ENCODE measurements around the gene UBXN11.
"Not testable (repeated sequence)": the region's sequence is repeated elsewhere in the genome, so short reads cannot be mapped to it uniquely, and the experiment has no call there.

UBXN11 gene

DNA sequence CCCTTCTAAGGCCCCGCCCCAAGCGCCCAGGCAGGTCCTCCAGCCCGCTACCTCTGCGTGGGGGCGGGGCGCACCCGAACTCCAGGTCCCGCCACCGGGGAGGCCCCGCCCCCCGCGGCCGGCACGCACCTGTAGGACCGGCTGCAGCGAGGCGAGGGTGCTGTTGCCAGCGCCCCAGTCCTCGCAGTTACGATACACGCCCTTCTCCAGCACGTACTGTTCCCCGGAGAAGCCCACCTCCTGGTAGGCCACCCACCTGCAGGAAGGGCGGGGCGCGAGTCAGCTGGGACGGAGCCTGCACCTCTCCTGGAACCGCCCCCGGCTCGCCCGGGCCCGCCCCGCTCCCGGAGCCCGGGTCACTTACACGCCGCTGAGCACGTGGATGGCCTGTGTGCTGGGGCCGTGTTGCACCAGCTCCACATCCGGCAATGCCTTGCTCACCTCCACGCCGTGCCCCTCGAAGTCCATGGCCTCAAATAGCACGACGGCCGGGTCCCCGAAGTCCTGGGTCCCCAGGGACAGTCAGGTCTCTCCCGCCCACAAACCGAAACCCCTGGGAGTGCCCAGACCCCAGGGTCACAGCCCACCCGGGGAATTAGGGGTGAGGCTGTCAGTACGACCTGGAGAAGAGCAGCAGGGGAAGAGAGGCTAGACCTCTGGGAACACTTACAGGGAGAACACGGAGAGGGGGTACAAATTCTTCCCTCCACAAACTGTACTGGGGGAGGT lies 30.2 kb upstream of the UBXN11 start:
- no peak for DNase-seq (ENCODE audit: low read depth)

DNA sequence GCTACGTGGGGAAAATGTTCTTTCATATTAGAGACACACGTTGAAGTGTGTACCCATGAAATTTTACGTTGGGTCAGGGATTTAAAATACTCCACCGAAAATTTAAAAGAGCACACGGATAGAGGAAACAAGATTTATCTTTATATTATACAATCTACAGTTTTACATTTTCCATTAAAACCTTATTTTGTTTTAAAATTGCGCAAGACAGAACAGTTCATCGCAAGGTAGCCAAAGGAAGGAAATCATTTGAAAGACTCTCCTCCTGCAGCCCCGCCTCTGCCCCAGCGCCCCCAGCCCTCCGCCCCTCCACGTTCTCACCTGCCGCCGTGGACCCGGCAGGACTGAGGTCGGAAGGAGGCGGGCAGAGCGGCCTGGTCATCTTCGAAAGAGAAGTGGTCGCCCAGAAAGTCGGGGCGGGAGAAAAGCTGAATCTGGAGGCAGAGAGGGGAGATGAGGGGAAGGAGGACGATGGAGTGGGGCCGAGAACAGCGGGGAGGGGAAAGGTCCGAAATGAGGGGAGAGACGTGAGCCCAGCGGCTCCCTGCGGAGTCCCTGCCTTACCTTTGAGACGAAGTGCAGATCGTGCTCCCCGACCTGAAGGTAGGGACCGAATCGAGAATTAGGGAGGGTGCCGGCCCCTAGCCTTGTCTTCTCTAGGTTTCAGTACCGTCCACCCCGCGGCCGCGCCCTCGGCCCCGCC lies 29.5 kb upstream of the UBXN11 start:
- DNase-seq (ENCODE audit: low read depth): no peak

DNA sequence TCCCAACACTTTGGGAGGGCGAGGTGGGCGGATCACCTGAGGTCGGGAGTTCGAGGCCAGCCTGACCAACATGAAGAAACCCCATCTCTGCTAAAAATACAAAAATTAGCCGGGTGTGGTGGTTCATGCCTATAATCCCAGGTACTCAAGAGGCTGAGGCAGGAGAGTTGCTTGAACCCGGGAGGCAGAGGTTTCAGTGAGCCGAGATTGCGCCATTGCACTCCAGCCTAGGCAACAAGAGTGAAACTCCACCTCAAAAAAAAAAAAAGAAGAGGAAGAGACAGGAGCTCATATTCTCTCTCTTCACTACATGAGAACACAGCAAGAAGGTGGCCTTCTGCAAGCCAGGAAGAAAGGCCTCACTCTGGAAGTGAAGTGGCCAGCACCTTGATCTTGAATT lies 26.9 kb upstream of the UBXN11 start:
- not testable (repeated sequence) for DNase-seq (ENCODE audit: low read depth)

DNA sequence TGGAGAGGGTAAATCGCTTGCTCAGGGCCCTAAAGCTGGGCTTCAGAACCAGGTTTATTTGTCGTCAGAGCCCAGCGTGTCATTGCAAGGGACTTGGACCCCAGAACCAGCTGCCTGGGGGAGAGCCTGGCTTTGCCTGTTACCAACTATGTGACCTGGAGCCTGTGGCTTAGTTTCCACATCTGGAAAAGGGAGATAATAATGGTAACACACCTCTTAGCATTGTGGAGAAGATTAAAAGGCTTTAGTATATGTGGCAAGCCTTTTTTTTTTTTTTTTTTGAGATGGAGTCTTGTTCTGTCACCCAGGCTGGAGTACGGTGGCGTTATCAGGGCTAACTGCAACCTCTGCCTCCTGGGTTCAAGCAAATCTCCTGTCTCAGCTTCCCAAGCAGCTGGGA lies 23.8 kb upstream of the UBXN11 start:
- DNase-seq (ENCODE audit: low read depth): no peak

DNA sequence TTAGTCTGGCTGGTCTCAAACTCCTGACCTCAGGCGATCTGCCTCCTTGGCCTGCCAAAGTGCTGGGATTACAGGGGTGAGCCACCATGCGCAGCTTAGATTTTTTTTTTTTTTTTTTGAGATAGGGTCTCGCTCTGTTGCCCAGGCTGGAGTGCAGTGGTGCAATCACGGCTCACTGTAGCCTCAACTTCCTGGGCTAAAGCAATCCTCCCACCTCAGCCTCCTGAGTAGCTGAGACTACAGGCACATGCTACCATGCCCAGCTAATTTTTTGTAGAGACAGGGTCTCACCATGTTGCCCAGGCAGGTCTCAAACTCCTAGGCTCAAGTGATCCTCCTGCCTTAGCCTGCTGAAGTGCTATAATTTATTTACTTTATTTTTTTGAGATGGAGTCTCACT lies 22.9 kb upstream of the UBXN11 start:
- not testable (repeated sequence) for DNase-seq (ENCODE audit: low read depth)

DNA sequence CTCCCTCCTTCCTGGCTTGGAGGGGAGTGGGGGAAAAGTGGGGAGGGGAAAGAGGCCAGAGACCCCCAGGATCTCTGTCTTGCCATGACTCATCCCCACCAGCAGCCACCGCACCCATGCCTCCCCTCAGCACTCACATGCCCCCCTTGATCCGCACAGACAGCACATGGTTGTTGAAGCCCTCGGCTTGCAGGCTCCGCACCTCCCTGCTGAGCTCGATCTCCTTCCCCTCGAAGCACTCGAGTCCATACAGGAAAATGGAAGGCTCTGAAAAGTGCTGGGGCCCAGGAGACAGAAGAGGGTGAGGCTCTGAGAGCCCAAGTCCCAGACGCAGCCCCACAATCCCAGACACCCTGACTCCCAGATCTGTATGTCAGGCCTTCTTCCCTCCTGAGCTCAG lies 22.2 kb upstream of the UBXN11 start:
- DNase-seq (ENCODE audit: low read depth): no peak

DNA sequence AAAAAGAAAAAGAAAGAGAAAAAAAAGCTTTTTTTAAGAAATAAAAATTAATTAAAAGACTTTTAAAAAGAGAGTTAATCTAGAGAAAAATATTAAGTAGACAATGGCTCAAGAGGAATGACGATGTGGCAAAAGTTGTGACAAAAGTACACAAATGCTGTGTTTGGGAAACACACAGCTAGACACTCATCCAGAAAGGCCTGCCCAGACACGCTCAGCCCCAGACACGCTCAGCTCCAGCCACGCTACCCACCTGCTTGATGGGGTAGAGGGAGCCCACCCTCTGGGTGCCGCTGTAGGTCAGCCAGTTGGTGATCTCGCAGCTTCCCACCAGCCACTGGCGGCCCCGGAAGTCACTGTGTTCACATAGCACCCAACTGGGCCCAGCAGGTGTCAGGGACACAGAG lies 21.5 kb upstream of the UBXN11 start:
- DNase-seq (ENCODE audit: low read depth): no peak

DNA sequence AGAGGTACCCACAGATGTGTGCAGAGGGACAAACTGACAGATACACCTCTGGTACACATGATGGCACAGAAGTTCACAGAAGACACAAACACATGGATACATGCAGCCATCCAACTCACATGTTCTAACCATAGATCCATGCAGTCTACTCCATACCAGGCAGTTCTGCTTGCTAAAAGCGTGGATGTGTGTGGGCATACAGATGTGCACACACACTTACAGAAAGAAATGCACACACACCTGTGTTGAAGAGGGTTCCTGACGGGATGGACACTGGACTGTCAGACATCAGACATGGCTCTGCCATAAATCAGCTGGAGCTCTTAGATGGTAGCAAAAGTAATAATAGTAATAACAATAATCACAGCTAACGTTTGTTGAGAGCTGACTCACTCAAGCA lies 18.1 kb upstream of the UBXN11 start:
- no peak for DNase-seq (ENCODE audit: low read depth)

DNA sequence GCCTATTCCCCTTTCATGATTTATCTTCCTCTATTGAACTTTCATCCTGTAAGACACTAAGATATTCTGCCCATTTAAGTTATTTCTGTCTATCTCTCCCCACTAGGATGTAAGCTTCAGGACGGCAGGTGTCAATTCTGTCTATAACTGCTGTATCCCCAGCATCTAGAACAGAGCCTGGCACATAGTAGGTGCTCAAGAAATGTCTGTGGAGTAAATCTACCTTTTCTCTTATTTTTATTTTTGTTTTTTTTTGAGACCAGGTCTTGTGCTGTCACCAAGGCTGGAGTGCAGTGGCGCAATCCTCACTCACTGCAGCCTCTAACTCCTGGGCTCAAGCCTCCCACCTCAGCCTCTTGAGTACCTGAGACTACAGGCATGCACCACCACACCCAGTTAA lies 16.9 kb upstream of the UBXN11 start:
- DNase-seq (ENCODE audit: low read depth): no peak

DNA sequence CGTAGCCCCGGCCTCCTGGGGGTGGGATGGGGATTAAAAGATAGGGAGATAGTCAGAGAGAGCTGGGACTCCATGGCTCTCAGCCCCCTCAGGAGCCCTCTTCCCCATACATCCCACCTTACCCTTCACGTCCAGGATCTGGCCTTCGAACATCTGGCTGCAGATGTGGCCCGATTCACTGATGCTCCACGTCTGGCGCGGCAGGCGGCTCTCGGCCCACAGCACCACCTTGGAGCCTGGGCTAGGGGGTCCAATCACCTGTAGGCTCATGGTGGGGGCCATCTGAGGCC lies 15.6 kb upstream of the UBXN11 start:
- DNase-seq (ENCODE audit: low read depth): no peak

DNA sequence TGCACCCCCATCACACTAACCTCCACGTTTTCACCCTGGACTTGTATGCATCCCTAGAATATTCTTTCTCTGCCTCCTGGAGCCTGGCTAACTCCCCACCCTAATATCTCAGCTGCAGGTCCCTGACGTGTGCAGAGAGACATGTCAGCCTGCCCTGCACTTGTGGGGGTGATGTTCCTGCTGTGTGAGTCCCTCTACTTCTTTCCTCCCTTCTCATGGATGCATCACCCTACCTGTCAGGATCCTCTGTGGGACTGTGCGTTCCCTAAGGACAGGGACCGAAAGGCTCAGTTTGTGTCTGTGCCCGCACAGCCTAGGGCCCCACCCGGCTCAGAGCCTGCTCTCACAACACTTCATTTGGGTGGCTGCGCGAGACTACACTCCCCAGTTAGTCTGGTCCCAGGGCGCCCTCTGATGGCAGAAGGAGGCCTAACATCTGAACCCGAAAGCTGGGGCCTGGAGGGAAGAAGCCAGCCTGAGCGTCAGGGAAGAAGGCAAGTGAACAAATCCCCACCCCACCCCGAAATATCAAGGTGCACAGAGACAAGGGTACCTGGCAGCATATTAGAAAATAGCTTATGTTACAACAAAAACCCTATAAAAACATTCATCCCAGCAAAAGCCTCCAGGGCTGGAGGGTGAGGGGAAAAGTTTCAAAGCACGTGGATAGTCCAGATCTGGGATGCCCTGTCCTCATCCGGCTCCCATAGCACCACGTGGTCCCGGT lies 15.0 kb upstream of the UBXN11 start:
- DNase-seq (ENCODE audit: low read depth): peak; percentile 75

DNA sequence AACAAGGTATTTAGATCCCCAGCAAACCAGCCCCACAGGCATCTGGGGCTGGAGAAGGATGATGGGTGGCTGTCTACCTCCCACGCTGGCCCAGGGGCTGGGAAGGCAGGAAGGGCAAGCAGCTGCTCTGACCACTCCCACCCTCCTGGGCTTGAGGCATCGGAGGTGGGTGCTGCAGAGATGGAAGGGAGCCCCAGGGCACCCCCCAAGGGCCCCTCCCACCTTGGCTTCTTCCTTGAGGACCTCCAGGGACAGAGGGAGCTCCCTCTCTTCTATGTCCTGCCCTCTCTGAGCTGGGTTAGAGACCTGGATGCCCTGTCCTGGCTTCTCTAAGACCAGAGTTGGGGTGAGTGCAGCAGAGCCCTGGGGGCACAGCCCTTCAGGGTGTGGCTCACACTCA lies 14.5 kb upstream of the UBXN11 start:
- DNase-seq (ENCODE audit: low read depth): no peak

DNA sequence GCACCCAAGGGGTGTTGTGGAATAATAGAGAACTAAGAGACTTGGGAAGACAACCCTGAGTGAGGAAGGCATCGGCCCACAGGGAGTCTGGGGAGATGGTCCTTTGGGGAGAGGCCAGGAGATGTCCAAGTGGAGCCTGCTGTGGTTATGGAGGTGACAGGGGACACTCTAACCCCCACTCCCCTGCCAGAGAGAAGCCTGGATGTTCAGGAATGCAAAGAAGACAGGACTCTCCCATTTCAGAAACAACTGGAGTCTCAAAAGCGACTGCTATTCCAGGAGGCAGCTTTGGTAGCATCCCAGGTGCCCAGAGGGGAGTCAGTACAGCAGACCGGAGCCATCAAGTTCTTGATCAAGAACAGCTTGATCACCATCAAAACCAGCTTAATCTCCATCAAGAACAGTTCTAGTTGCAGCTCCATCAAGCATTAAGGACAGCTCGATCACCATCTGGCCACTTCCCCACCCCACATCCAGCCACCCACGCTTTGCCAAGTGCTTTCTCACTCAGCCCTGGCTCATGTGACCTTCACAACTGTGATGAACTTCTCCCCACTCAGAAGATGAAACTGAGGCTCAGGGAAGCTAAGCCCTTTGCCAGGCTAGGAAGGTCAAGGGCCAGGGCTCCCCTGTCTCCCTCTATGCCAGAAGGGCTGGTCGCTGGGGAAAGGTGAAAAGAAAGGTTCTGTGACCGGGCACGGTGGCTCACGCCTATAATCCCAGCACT lies 12.1 kb upstream of the UBXN11 start:
- DNase-seq (ENCODE audit: low read depth): no peak

DNA sequence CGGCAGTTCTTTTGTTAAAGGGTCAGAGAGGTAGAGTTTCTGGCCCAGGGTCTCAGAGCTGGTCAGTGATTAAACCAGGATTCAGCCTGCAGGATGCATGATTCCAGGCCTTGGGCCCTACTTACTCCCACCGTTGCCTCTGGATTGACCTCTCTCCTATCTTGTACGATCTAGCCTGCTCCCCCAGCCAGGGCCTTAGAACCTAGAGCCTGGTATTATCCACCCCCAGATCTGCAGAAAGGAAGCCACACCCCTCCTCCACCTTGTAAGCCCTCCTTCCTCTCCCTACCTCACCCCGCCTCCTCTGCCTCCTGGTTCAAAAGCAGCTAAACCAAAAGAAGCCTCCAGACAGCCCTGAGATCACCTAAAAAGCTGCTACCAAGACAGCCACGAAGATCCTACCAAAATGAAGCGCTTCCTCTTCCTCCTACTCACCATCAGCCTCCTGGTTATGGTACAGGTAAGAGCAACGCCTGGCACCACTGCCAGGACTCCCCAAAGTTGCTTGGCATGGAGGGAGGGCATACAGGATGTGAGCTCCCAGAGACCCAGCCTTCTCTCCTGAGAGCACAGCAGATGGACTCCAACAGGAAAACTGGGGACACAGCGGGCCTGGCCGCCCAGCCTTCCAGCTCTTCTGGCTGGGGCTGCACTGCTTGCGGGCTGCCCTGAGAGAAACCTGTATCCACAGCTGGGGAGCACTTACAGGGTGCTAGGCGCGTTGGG lies 11.3 kb upstream of the UBXN11 start, which contains the start of gene CD52:
TSS of gene CD52 (plus strand) at position 347 of the 726 bp plus-strand sequence. CDS start at position 407, 60 bp downstream.
- no peak for DNase-seq (ENCODE audit: low read depth)

DNA sequence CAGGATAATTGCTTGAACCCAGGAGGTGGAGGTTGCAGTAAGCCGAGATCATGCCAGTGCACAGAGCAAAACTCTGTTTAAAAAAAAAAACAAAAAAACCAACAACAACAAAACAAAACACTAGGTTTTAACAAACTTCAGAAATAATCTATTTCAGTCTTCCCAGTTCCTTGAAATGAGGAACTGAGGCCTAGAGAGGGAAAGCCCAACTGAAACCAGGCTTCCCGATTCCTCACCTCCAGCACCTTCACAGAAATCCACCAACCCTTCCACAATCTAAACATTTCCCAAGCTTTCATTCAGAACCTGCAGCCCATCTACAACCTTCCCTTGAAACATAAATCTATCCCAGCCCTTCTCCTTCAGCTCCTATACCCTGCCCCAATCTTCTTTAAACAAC lies 10.7 kb upstream of the UBXN11 start:
- no peak for DNase-seq (ENCODE audit: low read depth)

DNA sequence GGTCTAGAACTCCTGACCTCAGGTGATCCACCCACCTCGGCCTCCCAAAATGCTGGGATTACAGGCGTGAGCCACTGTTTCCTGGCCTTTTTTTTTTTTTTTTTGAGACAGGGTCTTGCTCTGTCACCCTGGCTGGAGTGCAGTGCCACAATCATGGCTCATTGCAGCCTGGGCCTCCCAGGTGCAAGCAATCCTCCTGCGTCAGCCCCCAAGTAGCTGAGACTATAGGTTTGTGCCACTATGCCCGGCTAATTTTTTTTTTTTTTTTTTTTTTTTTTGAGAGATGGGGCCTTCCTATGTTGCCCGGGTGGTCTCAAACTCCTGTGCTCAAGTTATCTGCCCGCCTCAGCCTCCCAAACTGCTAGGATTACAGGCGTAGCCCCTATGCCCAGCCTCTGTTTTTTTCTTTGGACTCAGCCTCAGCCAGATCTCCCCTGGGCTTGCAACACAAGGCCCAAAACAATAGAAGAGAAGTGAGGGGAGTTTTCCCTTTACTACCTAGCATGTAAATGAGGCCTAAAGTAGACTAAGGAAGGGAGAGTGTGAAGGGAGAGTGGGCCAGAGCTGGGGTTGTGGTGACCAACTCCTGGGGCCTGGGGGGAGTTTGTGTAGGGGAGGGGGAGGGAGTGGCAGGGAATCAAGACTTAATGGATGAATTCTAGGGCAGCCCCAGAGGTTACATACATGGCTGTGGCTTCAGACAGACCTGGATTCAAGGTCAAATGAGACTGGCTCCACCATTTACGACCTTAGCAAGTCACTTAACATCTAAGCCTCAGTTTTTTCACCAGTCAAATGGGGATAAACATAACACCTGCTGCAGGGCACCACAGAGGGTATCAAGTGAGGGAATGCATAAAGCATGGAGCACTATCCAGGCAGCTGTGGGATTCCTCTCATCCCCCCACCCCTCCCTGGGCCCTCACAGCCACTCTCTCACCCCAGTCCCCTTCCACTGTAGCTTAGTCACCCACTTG lies 9.7 kb upstream of the UBXN11 start:
- DNase-seq (ENCODE audit: low read depth): no peak

DNA sequence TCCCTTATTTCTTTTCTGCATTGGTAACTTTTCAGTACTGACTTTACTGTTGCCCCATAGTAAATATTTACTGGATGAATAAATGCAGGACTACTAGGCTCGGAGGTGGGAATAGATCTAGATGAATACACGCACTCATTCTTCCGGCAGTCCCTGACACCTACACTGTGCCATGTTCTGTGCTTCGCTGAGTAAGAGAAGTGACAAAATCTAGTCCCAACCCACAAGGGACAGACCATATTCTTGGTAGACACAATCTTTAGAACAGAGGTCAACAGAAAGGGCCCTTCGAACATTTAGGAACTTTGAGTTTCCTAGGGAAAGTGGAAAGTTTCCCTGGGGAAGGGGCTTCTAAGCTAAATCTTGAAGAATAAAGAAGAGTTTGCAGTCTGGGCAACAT lies 8.1 kb upstream of the UBXN11 start:
- no peak for DNase-seq (ENCODE audit: low read depth)

DNA sequence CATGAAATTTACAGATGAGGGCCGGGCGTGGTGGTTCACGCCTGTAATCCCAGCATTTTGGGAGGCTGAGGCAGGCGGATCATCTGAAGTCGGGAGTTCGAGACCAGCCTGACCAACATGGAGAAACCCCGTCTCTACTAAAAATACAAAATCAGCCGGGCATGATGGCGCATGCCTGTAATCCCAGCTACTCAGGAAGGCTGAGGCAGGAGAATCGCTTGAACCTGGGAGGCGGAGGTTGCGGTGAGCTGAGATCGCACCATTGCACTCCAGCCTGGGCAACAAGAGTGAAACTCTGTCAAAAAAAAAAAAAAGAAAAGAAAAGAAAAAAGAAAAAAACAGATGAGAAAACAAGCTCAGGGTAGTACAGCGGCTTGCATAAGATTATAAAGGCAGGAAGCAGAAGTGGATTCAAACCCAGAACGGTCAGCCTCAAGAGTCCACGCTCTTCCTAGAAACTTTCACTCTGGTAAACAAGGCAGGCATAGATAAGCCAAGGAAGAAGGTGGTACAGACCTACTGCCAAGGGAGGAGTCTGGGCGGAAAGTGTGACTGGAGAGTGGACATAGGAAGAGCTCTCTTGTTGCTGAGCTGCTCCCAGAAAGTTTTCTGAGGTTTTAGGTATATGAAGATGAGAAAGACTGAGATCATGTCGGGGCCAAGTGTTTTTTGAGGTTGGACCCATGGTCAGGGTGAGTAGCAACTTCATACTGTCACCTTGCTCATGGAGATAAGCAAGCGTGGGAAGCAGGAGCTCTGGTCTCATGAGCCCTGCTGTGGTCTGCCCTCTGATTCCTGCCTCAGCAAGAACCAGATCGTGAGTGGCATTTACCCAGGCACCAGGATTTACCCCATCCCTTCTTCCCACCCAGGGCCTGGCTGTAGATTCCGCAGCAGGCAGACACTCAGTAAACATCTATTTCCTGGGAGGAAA lies 1.8 kb upstream of the UBXN11 start:
- DNase-seq (ENCODE audit: low read depth): not testable (repeated sequence)

DNA sequence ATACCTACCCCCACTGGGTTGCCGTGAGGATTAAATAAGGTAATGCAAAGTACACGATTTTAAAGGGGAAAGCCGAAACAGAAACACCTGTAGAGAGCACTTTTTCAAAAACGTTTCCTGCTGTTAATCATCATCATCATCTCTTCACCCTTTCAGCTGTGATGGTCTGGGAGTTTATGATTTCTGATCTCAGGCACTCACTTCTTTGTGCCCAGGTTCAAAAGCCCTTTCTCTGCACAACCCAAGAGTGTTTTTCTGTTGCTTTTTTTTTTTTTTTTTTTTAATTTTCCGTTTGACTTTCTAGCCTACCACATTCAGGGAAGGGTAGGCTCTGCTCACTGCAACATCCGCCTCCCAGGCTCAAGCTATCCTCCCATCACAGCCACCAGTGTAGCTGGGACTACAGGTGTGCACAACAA lies 936 bp upstream of the UBXN11 start:
- no peak for DNase-seq (ENCODE audit: low read depth)

Data from fibroblast of the conjunctiva (primary cell).